HG03432 (cell line): ENCODE measurements around the gene KIF2C.
"Not testable (repeated sequence)": the region's sequence is repeated elsewhere in the genome, so short reads cannot be mapped to it uniquely, and the experiment has no call there.

ENCODE experiments used
- ATAC-seq: cut with Tn5 transposase; IDR thresholded peaks from one replicate; pipeline ENCODE4 v1.9.1; 2021; ENCODE audit warnings: mild to moderate bottlenecking, moderate library complexity; ENCODE audit not compliant: unreplicated experiment

Gene KIF2C

DNA sequence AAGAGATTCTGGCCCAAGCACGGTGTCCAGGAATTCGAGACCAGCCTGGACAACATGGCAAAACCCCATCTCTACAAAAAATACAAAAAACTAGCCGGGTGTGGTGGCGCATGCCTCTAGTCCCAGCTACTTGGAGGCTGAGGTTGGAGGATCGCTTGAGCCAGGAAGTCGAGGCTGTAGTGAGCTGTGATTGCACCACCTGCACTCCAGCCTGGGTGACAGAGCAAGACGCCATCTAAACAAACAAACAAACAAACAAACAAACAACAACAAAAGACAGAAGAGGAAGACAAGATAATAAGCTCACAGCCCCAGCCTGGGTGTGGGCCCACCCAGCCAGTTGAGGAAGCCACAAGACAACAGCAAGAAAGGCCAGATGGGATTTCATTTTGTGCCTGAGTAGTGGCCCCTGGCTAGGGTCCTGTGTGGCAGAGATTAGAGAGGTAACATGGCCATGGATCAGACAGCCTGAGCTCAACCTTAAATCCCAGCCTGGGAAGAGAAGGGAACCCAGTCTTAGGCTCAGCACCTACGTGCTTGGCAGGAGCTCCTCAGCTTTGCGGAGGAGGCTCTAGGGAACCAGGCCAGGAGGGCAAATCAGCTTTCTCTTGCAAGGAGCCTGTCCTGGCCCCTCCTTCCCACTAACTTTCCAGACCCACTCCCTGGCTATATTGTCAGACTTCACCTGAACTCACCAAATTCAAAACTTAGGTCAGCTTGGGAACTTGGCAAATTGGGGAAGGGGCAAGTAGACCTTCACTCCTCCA, 53.3 kb downstream of the KIF2C start:
- ATAC-seq: no peak

DNA sequence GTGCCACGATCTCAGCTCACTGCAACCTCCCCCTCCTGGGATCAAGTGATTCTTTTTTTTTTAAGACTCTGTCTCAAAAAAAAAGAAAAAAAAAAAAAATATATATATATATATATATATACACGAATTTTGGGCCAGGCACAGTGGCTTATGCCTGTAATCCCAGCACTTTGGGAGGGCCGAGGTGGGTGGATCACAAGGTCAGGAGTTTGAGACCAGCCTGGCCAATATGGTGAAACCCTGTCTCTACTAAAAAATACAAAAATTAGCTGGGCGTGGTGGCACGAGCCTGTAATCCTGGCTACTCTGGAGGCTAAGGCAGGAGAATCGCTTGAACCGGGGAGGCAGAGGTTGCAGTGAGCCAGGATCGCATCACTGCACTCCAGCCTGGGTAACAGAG, 58.2 kb downstream of the KIF2C start:
- not testable (repeated sequence) for ATAC-seq

GRCh38 chr1:44798481-44799365, 59.1 kb downstream of the KIF2C start:
- no peak for ATAC-seq

- ATAC-seq: peak; percentile 86
Observed at GRCh38 chr1:44799770-44800584, 60.3 kb downstream of the KIF2C start, which contains the start of gene PLK3. TSS of gene PLK3 (plus strand) at chr1:44800377. CDS start at chr1:44800464, 87 bp downstream.

DNA sequence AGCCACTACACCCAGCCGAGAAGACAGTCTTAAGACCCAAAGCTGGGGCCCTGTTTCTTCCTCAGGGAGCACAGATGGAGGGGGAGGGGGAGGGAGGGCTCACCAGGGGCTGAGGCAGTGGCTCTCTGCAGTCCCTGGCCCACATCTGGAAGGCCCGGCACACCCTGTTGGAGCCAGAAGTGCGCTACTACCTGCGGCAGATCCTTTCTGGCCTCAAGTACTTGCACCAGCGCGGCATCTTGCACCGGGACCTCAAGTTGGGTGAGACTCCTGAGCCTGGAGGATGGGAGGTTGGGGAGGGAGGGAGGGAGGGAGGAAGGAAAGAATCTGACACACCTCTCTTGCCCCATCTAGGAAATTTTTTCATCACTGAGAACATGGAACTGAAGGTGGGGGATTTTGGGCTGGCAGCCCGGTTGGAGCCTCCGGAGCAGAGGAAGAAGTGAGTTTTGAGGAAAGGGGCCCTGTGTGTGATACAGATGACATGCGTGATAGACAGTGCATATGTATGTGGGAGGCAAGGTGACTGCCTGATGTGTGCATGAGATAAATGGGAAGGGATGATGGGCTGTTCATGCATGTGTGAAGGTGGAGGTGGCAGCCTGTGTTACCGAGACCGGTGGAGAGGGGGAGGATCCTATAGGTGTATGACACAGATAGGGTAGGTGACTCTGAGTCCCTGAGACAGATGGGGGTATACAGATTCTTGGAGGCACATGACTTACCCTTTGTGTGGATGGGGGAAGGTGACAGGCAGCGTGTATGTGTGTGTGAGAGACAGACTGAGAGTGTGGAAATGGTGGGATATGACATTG, 62.1 kb downstream of the KIF2C start:
- ATAC-seq: no peak

GRCh38 chr1:44802306-44803061, 62.8 kb downstream of the KIF2C start:
- ATAC-seq: no peak

DNA sequence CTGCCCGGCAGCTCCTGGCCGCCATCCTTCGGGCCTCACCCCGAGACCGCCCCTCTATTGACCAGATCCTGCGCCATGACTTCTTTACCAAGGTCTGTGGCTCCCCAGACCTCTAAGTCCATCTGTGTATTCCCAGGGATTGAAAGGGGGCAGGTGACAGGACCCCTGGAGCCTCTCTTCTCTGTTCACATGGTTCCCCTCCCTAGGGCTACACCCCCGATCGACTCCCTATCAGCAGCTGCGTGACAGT, 63.4 kb downstream of the KIF2C start:
- ATAC-seq: no peak

DNA sequence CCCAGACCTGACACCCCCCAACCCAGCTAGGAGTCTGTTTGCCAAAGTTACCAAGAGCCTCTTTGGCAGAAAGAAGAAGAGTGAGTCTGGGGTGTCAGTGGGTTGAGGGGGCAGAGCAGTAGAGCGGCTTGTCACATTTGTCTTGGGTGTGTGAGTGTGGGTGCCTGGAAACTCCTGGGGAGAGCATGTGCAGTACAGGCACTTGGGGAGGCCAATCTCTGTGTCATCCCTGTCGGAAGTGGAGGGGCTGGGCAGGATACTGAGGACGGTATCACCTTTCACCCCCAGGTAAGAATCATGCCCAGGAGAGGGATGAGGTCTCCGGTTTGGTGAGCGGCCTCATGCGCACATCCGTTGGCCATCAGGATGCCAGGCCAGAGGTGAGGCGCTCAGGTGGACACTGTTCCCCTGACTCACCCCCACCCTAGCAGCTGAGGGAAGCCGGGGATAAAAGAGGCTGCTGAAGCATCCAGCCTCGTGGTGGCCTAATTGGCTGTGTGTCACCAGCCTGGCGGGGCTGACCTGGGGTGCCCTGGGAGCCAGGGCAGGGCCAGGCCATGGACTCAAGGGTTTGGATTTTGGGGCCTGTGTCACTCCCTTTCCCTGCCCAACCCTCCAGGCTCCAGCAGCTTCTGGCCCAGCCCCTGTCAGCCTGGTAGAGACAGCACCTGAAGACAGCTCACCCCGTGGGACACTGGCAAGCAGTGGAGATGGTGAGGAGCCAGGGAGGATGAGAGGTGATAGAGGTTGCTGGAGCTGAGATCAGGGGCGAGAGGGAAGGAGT, 63.9 kb downstream of the KIF2C start:
- no peak for ATAC-seq

DNA sequence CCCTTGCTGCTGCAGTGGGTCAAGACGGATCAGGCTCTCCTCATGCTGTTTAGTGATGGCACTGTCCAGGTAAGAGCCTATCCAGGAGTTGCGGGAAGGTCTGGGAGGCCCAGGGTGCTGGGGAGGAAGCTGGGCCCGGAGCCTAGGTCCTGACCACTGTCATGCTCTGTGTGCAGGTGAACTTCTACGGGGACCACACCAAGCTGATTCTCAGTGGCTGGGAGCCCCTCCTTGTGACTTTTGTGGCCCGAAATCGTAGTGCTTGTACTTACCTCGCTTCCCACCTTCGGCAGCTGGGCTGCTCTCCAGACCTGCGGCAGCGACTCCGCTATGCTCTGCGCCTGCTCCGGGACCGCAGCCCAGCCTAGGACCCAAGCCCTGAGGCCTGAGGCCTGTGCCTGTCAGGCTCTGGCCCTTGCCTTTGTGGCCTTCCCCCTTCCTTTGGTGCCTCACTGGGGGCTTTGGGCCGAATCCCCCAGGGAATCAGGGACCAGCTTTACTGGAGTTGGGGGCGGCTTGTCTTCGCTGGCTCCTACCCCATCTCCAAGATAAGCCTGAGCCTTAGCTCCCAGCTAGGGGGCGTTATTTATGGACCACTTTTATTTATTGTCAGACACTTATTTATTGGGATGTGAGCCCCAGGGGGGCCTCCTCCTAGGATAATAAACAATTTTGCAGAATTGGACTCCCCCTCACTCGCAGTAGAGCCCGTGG, 65.8 kb downstream of the KIF2C start:
- no peak for ATAC-seq

DNA sequence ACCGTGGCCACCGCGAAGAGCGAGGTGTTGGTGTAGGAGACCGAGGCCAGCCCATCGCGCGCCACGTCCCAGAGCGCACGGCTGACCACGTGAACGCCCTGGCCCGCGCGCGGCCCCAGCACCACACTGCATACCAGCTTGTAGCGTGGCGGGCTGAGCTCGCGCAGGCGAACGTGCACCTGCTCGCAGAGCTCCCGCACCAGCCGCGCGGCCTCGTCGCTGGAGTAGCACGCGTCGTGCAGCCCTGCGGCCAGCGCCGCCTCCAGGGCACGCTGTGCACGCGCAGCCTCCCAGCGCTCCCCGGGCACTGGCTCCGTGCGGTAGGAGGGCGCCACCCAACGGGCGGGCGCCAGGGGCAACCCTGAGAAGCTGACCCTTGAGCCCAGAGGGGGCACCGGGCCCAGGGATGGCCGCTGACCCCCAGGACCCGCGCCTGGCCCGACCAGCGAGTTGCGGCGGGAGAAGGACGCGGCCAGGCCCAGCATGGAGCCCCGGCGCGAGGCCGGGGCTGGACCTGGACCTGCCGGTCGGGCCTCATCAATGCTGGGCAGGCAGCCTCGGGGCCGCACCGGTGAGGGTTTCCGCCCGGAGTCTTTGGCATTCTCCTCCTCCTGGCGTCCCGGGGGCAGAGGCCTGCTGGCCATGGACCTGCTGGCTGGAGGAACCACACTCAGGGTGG, 66.5 kb downstream of the KIF2C start:
- no peak for ATAC-seq

DNA sequence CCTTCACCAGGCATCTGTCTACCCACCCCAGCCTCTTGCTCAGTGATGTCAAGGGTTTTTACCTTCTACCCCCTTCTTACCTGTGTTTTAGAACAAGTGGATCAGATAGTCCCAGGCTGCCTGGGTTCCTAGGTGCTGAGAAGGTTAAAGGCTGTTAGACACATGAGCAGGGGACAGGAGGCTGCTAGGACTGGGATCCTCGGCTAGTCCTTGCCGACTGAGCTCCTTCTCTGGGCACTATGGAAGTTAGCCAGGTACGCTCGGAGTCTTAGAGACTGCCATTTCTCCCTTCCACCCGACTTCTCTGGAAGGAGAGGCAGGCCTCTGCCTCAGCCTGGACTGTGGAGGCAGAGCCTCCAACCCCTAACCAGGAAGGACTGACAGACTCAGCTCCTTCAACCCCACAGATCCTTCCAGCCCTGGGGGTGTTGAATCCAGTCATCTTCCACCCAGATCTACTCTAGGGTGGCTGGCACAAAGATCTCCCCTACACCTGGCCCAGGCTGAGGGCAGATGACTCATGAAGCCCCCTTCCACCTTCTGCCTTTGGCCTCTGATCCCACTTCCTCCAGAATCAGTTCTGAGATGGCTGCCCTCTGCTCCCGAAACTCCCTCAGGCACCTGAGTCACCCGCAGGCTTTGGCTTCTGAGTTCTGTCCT, 67.2 kb downstream of the KIF2C start, which contains the start of gene DYNLT4:
TSS of gene DYNLT4 (minus strand) at position 648 of the 660 bp plus-strand sequence. CDS start 683 bp downstream, outside the sequence.
- ATAC-seq: no peak

DNA sequence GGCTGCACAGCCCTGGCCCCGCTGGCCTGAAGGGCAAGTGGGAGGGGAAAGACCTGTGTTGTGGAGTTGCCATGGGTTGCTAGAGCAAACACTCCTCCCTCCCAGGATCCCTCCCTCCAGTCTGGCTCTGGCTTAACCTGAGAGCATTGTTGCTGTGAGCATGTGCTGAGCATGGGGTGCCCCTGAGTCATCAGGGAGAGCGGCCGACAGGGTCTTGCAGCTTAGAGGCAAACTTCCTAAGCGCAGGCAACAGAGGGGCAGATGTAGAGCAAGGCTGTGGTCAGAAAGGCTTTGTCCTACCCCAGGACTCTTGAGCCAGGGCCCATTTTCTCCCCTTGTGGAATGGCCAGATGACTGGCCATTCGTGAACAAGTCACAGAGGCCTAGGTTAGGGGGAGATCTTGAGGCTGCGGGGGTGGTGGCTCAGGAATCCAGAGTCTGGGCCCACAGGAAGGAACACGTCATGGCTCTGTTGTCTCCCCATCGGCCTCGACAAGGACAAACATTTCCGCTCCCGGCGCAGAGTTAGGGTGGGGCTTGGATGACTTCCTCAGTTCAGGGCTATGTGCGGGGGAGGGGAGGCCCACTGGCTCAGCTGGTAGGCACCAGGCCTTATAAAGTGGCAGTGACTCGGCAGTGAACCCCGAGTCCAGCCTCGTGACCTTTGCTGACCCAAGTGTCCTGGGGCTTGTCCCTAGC, 67.9 kb downstream of the KIF2C start:
- ATAC-seq: peak; percentile 37

DNA sequence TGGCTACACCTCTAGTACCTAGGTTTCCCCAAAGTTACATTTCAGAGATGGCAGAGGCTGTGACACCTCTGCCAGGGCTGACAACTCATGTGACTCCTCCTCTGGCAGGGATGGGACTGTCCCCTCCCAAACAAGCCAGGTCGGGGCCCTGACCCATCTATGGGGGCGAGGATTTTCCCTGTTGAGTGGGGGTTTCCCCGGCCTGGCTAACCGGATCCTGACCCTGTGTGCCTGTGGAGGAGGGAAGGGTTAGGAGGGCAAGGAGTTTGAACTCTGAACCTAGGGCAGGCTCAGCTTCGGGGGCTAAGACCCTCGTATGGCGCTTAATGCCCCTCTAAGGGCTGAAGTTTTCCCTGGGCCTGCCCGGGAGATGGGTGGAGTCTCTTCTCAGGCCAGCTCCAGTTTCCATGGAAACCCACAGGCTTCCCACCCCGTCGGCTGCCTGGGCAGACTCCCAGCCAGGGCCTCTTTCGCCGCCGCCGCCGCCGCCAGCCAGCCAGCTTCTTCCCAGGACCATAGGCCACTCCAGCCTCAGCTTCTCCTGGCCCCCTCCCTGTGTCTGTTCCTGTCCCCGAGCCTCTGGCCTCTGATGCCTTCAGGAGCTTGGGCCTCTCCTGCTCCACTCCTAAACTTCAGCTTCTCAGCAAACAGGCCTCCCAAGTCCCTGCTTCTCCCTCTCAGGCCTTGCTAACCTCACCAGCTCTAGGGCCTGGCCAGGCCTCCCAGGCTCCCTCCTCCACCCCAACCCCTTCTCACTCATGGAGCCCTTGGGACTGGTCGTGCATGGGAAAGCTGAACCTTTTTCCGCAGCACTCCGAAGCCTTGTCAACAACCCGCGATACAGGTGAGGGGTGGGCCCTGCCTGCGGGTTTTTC, 68.7 kb downstream of the KIF2C start, which contains the start of gene BTBD19:
TSS of gene BTBD19 (plus strand) at position 461 of the 875 bp plus-strand sequence. CDS start at position 759, 298 bp downstream.
- peak; percentile 31 for ATAC-seq

DNA sequence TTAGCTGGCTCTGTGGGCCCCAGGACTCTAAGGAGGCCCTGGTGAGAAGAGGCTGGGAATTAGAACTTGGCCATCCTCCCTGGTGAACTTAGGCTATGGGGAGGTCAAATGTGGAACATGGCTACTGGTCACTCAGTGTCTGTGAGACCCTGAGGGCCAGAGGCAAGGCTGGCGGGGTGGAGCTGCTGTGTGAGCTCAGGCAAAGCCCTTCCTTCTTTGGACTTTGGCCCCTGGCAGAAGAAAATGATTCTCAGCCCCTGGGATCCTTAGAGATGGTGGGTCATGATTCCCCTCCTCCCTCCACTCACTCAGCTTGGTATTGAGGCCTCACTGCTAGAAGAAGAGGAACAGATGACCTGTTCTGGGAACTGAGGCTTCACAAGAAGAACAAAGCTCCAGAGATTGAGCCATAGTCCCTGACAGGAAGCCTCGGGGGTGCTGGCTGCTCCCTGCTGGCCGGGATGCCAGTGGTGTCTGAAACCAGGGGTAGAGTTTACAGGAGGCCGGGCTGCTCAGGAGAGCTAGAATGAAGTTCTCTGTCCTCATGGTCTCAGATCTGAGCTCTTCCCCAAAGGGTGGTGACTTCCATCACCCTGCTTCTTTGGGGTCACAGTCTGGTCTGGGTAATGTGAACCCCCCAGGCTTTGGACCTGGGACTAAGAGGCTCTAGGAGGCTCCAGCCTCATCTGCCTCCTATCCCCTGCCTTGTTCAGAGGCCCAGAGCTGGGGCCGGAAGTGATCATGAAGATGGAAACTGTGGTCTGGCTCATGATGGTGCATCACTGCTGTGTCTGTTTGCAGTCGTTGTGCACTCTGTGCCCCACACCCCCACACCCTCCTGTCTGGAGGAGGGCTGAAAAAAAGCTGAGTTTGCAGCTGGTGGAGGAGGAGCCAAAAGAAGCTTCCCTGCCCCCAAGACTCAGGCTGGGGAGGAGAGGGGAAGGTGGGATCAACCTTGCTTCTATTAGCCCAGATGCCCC, 69.6 kb downstream of the KIF2C start:
- peak; percentile 48 for ATAC-seq
